Upper lobe of left lung (tissue), 6 donors: ENCODE data around the gene COL2A1. TPM values are rescaled to one million over a fixed set of nuclear protein-coding genes. Genes with fewer than 3 reads are reported as not detected.
A peak's percentile ranks its signal among the peaks of the same experiment; 100 is the strongest.

Source experiments
- ATAC-seq, 2 donors: fragments of 200-7000 bp; cut with Tn5 transposase; one replicate each; pipeline ENCODE4 v1.9.1; 2022; ENCODE audit warnings: mild to moderate bottlenecking in 2 of 2, moderate library complexity in 2 of 2; ENCODE audit not compliant: low FRiP score in 2 of 2
- DNase-seq, 2 donors: peaks; one replicate each; pipeline ENCODE4 v3.0.0-alpha.2; 2019 to 2020
- H3K27ac ChIP-seq, 4 donors: fragments of 200-600 bp; sonication (generic); one replicate each; pipeline ENCODE4 v1.5.1; 2016 to 2019
- H3K27me3 ChIP-seq, 4 donors: fragments of 200-600 bp; sonication (generic); one replicate each; pipeline ENCODE4 v1.5.1; 2017 to 2019
- H3K36me3 ChIP-seq, 4 donors: fragments of 200-600 bp; sonication (generic); one replicate each; pipeline ENCODE4 v1.5.1; 2016 to 2019
- H3K4me1 ChIP-seq, 4 donors: fragments of 200-600 bp; sonication (generic); one replicate each; pipeline ENCODE4 v1.5.1; 2018 to 2019
- H3K4me3 ChIP-seq, 4 donors: fragments of 200-600 bp; sonication (generic); one replicate each; pipeline ENCODE4 v1.5.1; 2017 to 2019; ENCODE audit warnings: mild to moderate bottlenecking in 2 of 4, moderate library complexity in 1 of 4
- H3K9me3 ChIP-seq, 4 donors: fragments of 200-600 bp; sonication (generic); one replicate each; pipeline ENCODE4 v1.5.1; 2018 to 2019
- EP300 ChIP-seq, 4 donors: sonication (generic); formaldehyde crosslinking; IDR thresholded peaks; one replicate each; pipeline ENCODE4 v1.5.1; 2017; ENCODE audit warnings: antibody characterized with exemption in 4 of 4, control low read depth in 2 of 4
- POLR2A ChIP-seq, 4 donors: fragments of 450-650 bp; IDR thresholded peaks; one replicate each; pipeline ENCODE4 v1.5.1; 2016 to 2017; ENCODE audit warnings: antibody characterized with exemption in 4 of 4, mild to moderate bottlenecking in 2 of 4
- POLR2AphosphoS5 ChIP-seq, 2 donors: sonication (generic); formaldehyde crosslinking; IDR thresholded peaks; one replicate each; pipeline ENCODE4 v1.5.1; 2017; ENCODE audit warnings: antibody characterized with exemption in 2 of 2
- WGBS, 2 donors: methylation state at CpG; one replicate each; pipeline ENCODE4 v1.1.5; 2017 to 2018; 5-methylcytosine and 5-hydroxymethylcytosine counted together
- total RNA-seq, 6 donors: library from RNA; depleted of rRNA in 4 of 6; stranded (reverse); fragments of >200 nt in 4 of 6; gene quantifications; one replicate each; pipeline versions ENCODE4 v1.1.0 to v1.2.1, GENCODE V29; 2016 to 2021
- TF ChIP-seq, protein P1 (sequence below), 6 experiments: fragments of 450-650 bp in 4 of 6; fragments of 200-600 bp in 2 of 6; sonication (generic) in 2 of 6; IDR thresholded peaks; one replicate each; pipeline ENCODE4 v1.5.1; 2016 to 2019; ENCODE audit warnings: antibody characterized with exemption in 6 of 6
- donor health status: DM: no; HTN: no; CAD: no; lungs with moderate emphysema.
- donor health status: DM: no; HTN: yes; CAD: no; lungs with severe emphysema.

COL2A1 gene
- under 1 TPM in 1 of 6 donors, not detected in 5; 0.34 TPM for total RNA-seq

DNA sequence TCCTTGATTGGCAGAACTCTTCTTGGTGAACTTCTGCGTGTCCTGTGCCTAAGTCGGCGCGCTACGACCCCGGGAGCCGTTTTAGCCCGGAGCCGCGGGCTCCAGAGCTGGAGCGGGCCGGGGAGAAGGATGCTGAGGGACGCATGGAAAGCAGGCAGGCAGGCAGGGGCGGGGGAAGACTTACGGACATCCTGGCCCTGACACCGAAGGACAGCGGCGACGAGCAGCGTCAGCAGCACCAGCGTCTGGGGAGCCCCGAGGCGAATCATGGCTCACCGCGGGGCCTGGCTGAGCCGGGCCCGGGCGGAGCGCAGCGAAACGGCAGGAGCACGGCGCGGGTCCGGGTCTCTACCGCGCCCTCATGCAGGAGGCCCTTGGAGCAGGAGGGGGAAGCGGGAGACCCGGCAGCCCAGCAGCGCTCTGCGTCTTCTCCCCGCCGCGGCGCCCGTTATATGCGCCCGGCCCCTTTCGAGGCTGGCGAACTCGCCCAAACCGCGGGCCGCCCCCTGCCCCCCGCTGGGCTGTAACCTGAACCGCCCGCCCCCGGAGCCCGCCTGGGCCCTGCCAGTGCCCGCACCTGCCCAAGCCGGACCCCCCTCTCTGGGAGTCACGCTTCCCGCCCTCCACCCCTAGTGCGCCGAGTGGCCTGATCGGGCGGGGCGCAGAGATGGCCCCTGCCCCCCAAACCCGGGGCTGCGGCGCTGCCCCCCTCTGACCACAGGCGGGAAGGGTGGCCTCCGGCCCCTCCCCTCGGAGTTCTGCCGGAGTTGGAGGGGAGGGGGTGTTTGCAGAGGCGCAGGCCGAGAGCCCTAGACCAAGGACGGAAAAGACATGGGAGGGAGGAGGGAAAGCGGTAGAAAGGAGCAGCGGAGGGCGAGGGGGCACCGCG lies at the start of gene COL2A1:
Gene COL2A1 (minus strand): TSS at position 424 of the 889 bp plus-strand sequence. CDS start 155 bp downstream, at position 269.
- ATAC-seq: peak in 1 of 2 donors; percentile 41

DNA sequence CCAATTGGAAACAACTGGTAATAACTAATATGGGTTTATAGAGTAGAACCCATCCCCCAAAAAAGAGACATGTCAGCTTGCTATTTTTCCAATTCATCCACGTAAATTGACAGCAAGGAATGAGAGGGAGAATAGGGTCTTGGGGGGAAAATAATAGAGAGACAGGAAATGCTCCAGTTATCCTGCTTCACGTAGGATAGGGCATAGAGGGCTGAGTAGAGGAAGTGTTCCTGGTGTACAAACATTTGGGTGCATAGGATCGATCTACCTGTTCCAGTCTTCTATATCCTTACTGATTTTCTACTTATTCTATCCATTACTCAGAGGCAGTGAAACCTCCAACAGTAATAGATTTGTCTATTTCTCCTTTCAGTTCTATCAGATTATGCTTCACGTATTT lies 49.6 kb upstream of the COL2A1 start:
- no peaks in the 10 kb centered on the region for H3K27me3 ChIP-seq

More for the DNA sequence above, at the start of gene COL2A1:
- H3K36me3 ChIP-seq: no peaks in the 10 kb centered on the region
- TF ChIP-seq EP300 (IDR thresholded peaks at IDR 0.05): no peak
- TF ChIP-seq, protein P1, sequence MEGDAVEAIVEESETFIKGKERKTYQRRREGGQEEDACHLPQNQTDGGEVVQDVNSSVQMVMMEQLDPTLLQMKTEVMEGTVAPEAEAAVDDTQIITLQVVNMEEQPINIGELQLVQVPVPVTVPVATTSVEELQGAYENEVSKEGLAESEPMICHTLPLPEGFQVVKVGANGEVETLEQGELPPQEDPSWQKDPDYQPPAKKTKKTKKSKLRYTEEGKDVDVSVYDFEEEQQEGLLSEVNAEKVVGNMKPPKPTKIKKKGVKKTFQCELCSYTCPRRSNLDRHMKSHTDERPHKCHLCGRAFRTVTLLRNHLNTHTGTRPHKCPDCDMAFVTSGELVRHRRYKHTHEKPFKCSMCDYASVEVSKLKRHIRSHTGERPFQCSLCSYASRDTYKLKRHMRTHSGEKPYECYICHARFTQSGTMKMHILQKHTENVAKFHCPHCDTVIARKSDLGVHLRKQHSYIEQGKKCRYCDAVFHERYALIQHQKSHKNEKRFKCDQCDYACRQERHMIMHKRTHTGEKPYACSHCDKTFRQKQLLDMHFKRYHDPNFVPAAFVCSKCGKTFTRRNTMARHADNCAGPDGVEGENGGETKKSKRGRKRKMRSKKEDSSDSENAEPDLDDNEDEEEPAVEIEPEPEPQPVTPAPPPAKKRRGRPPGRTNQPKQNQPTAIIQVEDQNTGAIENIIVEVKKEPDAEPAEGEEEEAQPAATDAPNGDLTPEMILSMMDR (IDR thresholded peaks at IDR 0.05): no peak
- no peak for TF ChIP-seq POLR2A (IDR thresholded peaks at IDR 0.05)
- no peak for TF ChIP-seq POLR2AphosphoS5 (IDR thresholded peaks at IDR 0.05)
- no peaks in the 10 kb centered on the region for H3K9me3 ChIP-seq
- DNase-seq: peak in 1 of 2 donors; percentile 84
- no peak within 1 kb of the TSS for H3K27ac ChIP-seq
- H3K4me1 ChIP-seq: peaks cover 41 to 47% (median 44%) of the 10 kb centered on the region in 4 donors
- H3K4me3 ChIP-seq: peak within 1 kb of the TSS in 3 of 4 donors; percentile 13 to 51 (median 42)
- 1 to 4% methylated on average over 18 to 37 of the region's 83 CpGs for WGBS, 2 donors
- H3K27me3 ChIP-seq: peaks cover 0 to 45% (median 35%) of the 10 kb centered on the region in 4 donors

DNA sequence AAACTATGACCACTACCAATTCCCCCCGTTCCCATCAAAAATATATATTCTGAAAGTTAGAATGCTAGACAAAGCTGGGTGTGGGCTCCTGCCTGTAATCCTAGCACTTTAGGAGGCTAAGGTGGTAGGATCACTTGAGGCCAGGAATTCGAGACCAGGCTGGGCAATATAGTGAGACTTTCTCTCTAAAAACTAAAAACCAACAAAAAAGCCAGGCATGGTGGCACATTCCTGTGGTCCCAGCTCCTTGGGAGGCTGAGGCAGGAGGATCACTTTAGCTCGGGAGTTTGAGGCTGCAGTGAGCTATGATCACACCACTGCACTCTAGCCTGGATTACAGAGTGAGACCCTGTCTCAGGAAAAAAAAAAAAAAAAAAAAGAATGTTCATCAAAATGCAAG lies 48.8 kb upstream of the COL2A1 start:
- WGBS, 2 donors: 95 to 97% methylated on average over 3 of the region's 3 CpGs
- H3K36me3 ChIP-seq: peaks cover 0 to 26% (median 8%) of the 10 kb centered on the region in 4 donors
- H3K9me3 ChIP-seq: no peaks in the 10 kb centered on the region
- no peak for TF ChIP-seq EP300 (IDR thresholded peaks at IDR 0.05)
- TF ChIP-seq, protein P1 (IDR thresholded peaks at IDR 0.05): no peak
- TF ChIP-seq POLR2A (IDR thresholded peaks at IDR 0.05): no peak
- H3K27ac ChIP-seq: no peak overlapping the region
- ATAC-seq: no peak
- no peaks in the 10 kb centered on the region for H3K4me1 ChIP-seq
- no peak for DNase-seq
- H3K4me3 ChIP-seq: no peak overlapping the region
- no peaks in the 10 kb centered on the region for H3K27me3 ChIP-seq

More for the DNA sequence above, 49.6 kb upstream of the COL2A1 start:
- TF ChIP-seq EP300 (IDR thresholded peaks at IDR 0.05) (no peak), POLR2AphosphoS5 (IDR thresholded peaks at IDR 0.05) (no peak), POLR2A (IDR thresholded peaks at IDR 0.05) (no peak)
- TF ChIP-seq, protein P1 (IDR thresholded peaks at IDR 0.05): no peak
- no peak overlapping the region for H3K4me3 ChIP-seq
- no peak overlapping the region for H3K27ac ChIP-seq
- 91 to 93% methylated on average over 4 of the region's 4 CpGs for WGBS, 2 donors
- no peaks in the 10 kb centered on the region for H3K4me1 ChIP-seq
- no peak for DNase-seq
- ATAC-seq: no peak
- H3K36me3 ChIP-seq: peaks cover 0 to 25% (median 5%) of the 10 kb centered on the region in 4 donors
- H3K9me3 ChIP-seq: no peaks in the 10 kb centered on the region

DNA sequence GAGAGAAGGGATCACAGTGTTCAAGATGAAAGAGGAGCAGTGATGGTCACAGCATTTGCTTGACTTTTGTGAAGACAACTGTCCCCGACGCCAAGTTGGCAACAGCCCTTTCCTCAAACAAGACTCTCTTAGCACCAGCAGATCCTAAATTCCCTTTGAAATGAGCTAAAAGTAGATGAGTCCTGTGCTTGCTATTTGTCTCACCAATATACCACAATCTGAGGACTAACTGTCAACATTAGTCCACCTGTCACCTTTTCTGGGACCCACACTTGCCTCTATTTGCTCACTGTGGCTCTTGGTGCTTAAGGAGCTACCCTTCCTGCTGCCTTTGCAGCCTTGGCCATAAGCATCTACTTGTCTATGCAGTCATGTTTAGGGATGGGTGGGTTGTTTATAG lies 47.4 kb upstream of the COL2A1 start:
- peaks cover 0 to 40% (median 18%) of the 10 kb centered on the region in 4 donors for H3K36me3 ChIP-seq
- no peak overlapping the region for H3K4me3 ChIP-seq
- no peaks in the 10 kb centered on the region for H3K9me3 ChIP-seq
- 95 to 98% methylated on average over 2 of the region's 2 CpGs for WGBS, 2 donors
- DNase-seq: no peak
- H3K27ac ChIP-seq: no peak overlapping the region
- H3K4me1 ChIP-seq: no peaks in the 10 kb centered on the region
- ATAC-seq: no peak
- H3K27me3 ChIP-seq: no peaks in the 10 kb centered on the region
- TF ChIP-seq POLR2A (IDR thresholded peaks at IDR 0.05) (no peak), EP300 (IDR thresholded peaks at IDR 0.05) (no peak), POLR2AphosphoS5 (IDR thresholded peaks at IDR 0.05) (no peak)
- TF ChIP-seq, protein P1 (IDR thresholded peaks at IDR 0.05): no peak
